ENCODE measurements around the gene CAB39.
A peak's percentile ranks its signal among the peaks of the same experiment; 100 is the strongest.

The CAB39 gene

GRCh38 chr2:230842473-230842872 lies 129.8 kb downstream of the CAB39 start:
- no peaks in the 10 kb centered on the region for H3K9me3 ChIP-seq (ENCODE audit: severe bottlenecking)
- no peaks in the 10 kb centered on the region for H3K27me3 ChIP-seq (ENCODE audit: insufficient read depth, poor library complexity, severe bottlenecking)
- TF ChIP-seq, protein P1, sequence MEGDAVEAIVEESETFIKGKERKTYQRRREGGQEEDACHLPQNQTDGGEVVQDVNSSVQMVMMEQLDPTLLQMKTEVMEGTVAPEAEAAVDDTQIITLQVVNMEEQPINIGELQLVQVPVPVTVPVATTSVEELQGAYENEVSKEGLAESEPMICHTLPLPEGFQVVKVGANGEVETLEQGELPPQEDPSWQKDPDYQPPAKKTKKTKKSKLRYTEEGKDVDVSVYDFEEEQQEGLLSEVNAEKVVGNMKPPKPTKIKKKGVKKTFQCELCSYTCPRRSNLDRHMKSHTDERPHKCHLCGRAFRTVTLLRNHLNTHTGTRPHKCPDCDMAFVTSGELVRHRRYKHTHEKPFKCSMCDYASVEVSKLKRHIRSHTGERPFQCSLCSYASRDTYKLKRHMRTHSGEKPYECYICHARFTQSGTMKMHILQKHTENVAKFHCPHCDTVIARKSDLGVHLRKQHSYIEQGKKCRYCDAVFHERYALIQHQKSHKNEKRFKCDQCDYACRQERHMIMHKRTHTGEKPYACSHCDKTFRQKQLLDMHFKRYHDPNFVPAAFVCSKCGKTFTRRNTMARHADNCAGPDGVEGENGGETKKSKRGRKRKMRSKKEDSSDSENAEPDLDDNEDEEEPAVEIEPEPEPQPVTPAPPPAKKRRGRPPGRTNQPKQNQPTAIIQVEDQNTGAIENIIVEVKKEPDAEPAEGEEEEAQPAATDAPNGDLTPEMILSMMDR (IDR thresholded peaks at IDR 0.05; ENCODE audit: poor library complexity, severe bottlenecking), result no peak
- no peaks in the 10 kb centered on the region for H3K36me3 ChIP-seq (ENCODE audit: low read depth)
- no peak for DNase-seq (ENCODE audit: low spot score)
- H3K4me1 ChIP-seq (ENCODE audit: insufficient read depth, poor library complexity, severe bottlenecking), result no peaks in the 10 kb centered on the region
- H3K4me3 ChIP-seq (ENCODE audit: severe bottlenecking), result no peak overlapping the region
- H3K27ac ChIP-seq (ENCODE audit: poor library complexity, severe bottlenecking), result no peak overlapping the region
- ATAC-seq (ENCODE audit: low read depth), result no peak

DNA sequence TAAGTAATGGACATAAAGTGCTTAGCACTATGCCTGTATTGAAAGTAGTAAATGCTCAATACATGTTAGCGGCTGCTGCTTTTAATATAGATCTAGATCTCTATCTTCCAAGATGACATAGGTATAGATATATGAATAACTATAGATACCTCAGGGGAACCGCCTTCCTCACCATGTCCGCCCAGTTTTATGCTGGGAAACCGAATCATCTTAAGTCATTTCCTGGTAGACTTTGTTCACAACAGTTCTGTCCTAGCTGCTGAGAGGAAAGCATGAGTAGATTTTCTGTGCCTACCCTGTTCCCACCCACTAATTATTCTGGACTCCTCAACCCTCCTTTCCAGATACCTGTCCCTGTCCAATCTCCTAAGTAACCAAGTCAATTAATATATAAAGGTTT lies 130.5 kb downstream of the CAB39 start:
- Histone ChIP-seq H3K4me3 (ENCODE audit: severe bottlenecking) (no peak overlapping the region), H3K9me3 (ENCODE audit: severe bottlenecking) (no peaks in the 10 kb centered on the region)
- no peak for ATAC-seq (ENCODE audit: low read depth)

GRCh38 chr2:230846360-230846759 lies 133.7 kb downstream of the CAB39 start:
- TF ChIP-seq, protein P1 (IDR thresholded peaks at IDR 0.05; ENCODE audit: poor library complexity, severe bottlenecking), result no peak
- Histone ChIP-seq H3K4me1 (ENCODE audit: insufficient read depth, poor library complexity, severe bottlenecking) (no peaks in the 10 kb centered on the region), H3K27ac (ENCODE audit: poor library complexity, severe bottlenecking) (no peak overlapping the region), H3K36me3 (ENCODE audit: low read depth) (no peaks in the 10 kb centered on the region), H3K9me3 (ENCODE audit: severe bottlenecking) (no peaks in the 10 kb centered on the region), H3K4me3 (ENCODE audit: severe bottlenecking) (no peak overlapping the region), H3K27me3 (ENCODE audit: insufficient read depth, poor library complexity, severe bottlenecking) (no peaks in the 10 kb centered on the region)
- DNase-seq (ENCODE audit: low spot score) (no peak), ATAC-seq (ENCODE audit: low read depth) (no peak)

More for the DNA sequence above, 130.5 kb downstream of the CAB39 start:
- TF ChIP-seq, protein P1 (IDR thresholded peaks at IDR 0.05; ENCODE audit: poor library complexity, severe bottlenecking), result no peak
- H3K27ac ChIP-seq (ENCODE audit: poor library complexity, severe bottlenecking), result no peak overlapping the region
- no peak for DNase-seq (ENCODE audit: low spot score)
- H3K4me1 ChIP-seq (ENCODE audit: insufficient read depth, poor library complexity, severe bottlenecking), result no peaks in the 10 kb centered on the region
- no peaks in the 10 kb centered on the region for H3K36me3 ChIP-seq (ENCODE audit: low read depth)
- no peaks in the 10 kb centered on the region for H3K27me3 ChIP-seq (ENCODE audit: insufficient read depth, poor library complexity, severe bottlenecking)

DNA sequence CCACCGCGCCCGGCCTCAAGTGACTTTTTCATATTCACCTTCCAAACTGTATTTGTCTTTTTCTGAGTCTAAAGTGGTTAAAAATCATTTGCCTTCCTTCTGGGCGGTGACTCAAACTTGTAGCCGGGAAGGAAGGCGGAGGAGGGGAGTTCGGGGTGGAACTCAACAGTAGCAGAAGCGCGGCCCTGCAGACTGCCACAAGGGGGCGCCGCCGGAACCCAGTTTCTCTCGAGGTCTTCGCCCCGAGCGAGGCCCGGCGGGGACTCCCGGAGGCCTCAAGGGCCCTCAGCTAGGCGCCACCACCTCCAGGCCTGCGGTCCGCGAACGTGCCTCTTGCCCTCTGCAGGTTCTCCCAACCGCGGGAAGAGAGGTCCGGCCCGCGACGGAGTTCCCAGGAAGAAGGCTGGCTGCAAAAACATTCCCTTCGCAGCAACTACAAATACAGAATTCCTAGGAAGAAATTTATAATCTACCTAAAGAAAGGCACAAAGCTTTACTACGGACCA lies 135.3 kb downstream of the CAB39 start:
- Histone ChIP-seq H3K27ac (ENCODE audit: poor library complexity, severe bottlenecking) (no peak overlapping the region), H3K27me3 (ENCODE audit: insufficient read depth, poor library complexity, severe bottlenecking) (no peaks in the 10 kb centered on the region), H3K4me3 (ENCODE audit: severe bottlenecking) (peak overlapping the region; percentile 9), H3K36me3 (ENCODE audit: low read depth) (no peaks in the 10 kb centered on the region), H3K4me1 (ENCODE audit: insufficient read depth, poor library complexity, severe bottlenecking) (no peaks in the 10 kb centered on the region), H3K9me3 (ENCODE audit: severe bottlenecking) (no peaks in the 10 kb centered on the region)
- TF ChIP-seq, protein P1 (IDR thresholded peaks at IDR 0.05; ENCODE audit: poor library complexity, severe bottlenecking), result peak; percentile 90
- DNase-seq (ENCODE audit: low spot score), result no peak
- ATAC-seq (ENCODE audit: low read depth), result peak; percentile 89

DNA sequence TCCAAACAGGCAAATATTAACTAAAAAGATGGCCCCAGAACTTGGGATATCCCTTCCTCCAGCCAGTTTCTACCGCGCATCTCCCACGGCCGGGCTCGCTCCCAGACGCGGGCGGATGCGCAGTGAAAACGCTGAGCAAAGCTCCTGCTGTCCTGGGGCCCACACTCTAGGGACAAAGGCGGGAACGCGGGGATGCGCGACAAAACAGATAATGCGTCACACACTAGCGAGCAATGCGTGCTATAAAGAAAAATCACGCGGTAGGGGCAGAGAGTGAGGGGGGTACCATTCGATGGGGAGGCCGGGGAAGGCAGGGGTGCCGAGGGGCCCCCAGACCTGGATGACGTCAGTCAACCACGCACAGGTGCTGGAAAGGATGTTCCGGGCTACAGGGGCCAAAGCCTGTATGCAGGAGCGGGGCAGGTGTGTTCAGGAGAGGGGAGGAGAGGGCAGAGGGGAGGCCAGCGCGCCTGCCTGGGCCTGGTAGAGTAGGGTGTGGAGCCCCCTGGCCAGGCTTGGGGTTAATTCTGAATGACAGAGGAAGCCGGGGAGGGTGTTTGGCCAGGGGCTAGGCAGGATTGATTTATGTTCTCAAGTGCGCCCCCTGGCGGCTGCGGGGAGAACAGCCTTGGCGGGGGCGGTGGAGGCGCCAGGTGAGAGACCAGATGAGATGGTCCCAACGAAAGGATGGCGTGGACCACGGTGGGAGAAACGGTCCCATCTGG lies 137.2 kb downstream of the CAB39 start:
- Histone ChIP-seq H3K36me3 (ENCODE audit: low read depth) (no peaks in the 10 kb centered on the region), H3K27ac (ENCODE audit: poor library complexity, severe bottlenecking) (no peak overlapping the region), H3K9me3 (ENCODE audit: severe bottlenecking) (no peaks in the 10 kb centered on the region), H3K27me3 (ENCODE audit: insufficient read depth, poor library complexity, severe bottlenecking) (peaks cover 3% of the 10 kb centered on the region), H3K4me3 (ENCODE audit: severe bottlenecking) (no peak overlapping the region), H3K4me1 (ENCODE audit: insufficient read depth, poor library complexity, severe bottlenecking) (no peaks in the 10 kb centered on the region)
- TF ChIP-seq, protein P1 (IDR thresholded peaks at IDR 0.05; ENCODE audit: poor library complexity, severe bottlenecking), result peak; percentile 86
- ATAC-seq (ENCODE audit: low read depth) (peak; percentile 58; the same call in 2 of the 3 replicates), DNase-seq (ENCODE audit: low spot score) (peak; percentile 61)
